Karpas-422 (cell line): Measurements from ENCODE around the gene TSHZ2. TPM values are rescaled to one million over a fixed set of nuclear protein-coding genes. Genes with fewer than 3 reads are reported as not detected.

ENCODE experiments used
- DNase-seq: peaks from one replicate; pipeline ENCODE4 v3.0.0-alpha.2; 2015
- H2AFZ ChIP-seq: fragments of 200-600 bp; sonication (generic); 2 replicates; pipeline ENCODE4 v1.6.1; 2014; ENCODE audit warnings: antibody characterized with exemption, low read length, mixed read lengths
- H3K27ac ChIP-seq: fragments of 200-600 bp; sonication (generic); 2 replicates; pipeline ENCODE4 v1.5.1; 2014; ENCODE audit warnings: mild to moderate bottlenecking, low read length, moderate library complexity
- H3K27me3 ChIP-seq: fragments of 200-600 bp; sonication (generic); 2 replicates; pipeline ENCODE4 v1.6.1; 2014; ENCODE audit warnings: low read length, mixed read lengths
- H3K36me3 ChIP-seq: fragments of 200-600 bp; sonication (generic); 2 replicates; pipeline ENCODE4 v1.6.1; 2014; ENCODE audit warnings: low read length, mixed read lengths; ENCODE audit not compliant: insufficient read depth
- H3K4me1 ChIP-seq: fragments of 200-600 bp; sonication (generic); 2 replicates; pipeline ENCODE4 v1.6.1; 2014; ENCODE audit warnings: mild to moderate bottlenecking, low read length, mixed read lengths
- H3K4me2 ChIP-seq: fragments of 200-600 bp; sonication (generic); 2 replicates; pipeline ENCODE4 v1.6.1; 2014; ENCODE audit warnings: low read length, low read depth, mild to moderate bottlenecking; ENCODE audit not compliant: poor library complexity, severe bottlenecking
- H3K4me3 ChIP-seq: fragments of 200-600 bp; sonication (generic); 2 replicates; pipeline ENCODE4 v1.5.1; 2014; ENCODE audit warnings: mild to moderate bottlenecking, antibody characterized with exemption, low read length, mixed read lengths
- H3K79me2 ChIP-seq: fragments of 200-600 bp; sonication (generic); 2 replicates; pipeline ENCODE4 v1.6.1; 2014; ENCODE audit warnings: mild to moderate bottlenecking, low read length, mixed read lengths
- H3K9ac ChIP-seq: fragments of 200-600 bp; sonication (generic); 2 replicates; pipeline ENCODE4 v1.6.0; 2014; ENCODE audit warnings: low read length
- H3K9me2 ChIP-seq: fragments of 200-600 bp; sonication (generic), shearing (Covaris generic); replicated peaks from 2 replicates; pipeline ENCODE4 v1.6.0; 2014; ENCODE audit warnings: mild to moderate bottlenecking, low read length, moderate library complexity; ENCODE audit not compliant: insufficient read depth
- H3K9me3 ChIP-seq: fragments of 300-700, 200-600 bp; sonication (generic); 2 replicates; pipeline ENCODE4 v1.6.1; 2014; ENCODE audit warnings: low read length, mixed read lengths
- H4K20me1 ChIP-seq: fragments of 200-600 bp; sonication (generic); 2 replicates; pipeline ENCODE4 v1.6.1; 2014; ENCODE audit warnings: mild to moderate bottlenecking, antibody characterized with exemption, low read length, low read depth; ENCODE audit not compliant: insufficient read depth
- total RNA-seq: library from RNA; depleted of rRNA; stranded (reverse); fragments of >200 nt; shearing (Covaris generic); gene quantifications from 2 replicates; pipeline ENCODE4 v1.2.3, GENCODE V29; 2014; ENCODE audit warnings: low replicate concordance

TSHZ2 gene
- total RNA-seq, 1 experiment from 2014 or later, result not detected

GRCh38 chr20:53215166-53215565 is 243.0 kb downstream of the TSHZ2 start:
- H3K4me1 ChIP-seq, result no peaks in the 10 kb centered on the region
- H3K4me3 ChIP-seq, result no peak overlapping the region
- H3K4me2 ChIP-seq, result no peak overlapping the region
- no peak overlapping the region for H3K27ac ChIP-seq
- no peaks in the 10 kb centered on the region for H3K9me2 ChIP-seq
- no peak overlapping the region for H3K9ac ChIP-seq
- H3K79me2 ChIP-seq, result no peaks in the 10 kb centered on the region
- H3K27me3 ChIP-seq, result no peaks in the 10 kb centered on the region
- H3K9me3 ChIP-seq, result no peaks in the 10 kb centered on the region
- no peaks in the 10 kb centered on the region for H3K36me3 ChIP-seq
- H2AFZ ChIP-seq, result no peak overlapping the region
- no peaks in the 10 kb centered on the region for H4K20me1 ChIP-seq
- DNase-seq, result no peak

- Histone ChIP-seq H4K20me1 (no peaks in the 10 kb centered on the region), H3K4me1 (no peaks in the 10 kb centered on the region), H3K9ac (no peak overlapping the region), H3K4me3 (no peak overlapping the region), H2AFZ (no peak overlapping the region), H3K36me3 (no peaks in the 10 kb centered on the region), H3K9me2 (no peaks in the 10 kb centered on the region), H3K27ac (no peak overlapping the region), H3K79me2 (no peaks in the 10 kb centered on the region), H3K9me3 (no peaks in the 10 kb centered on the region), H3K4me2 (no peak overlapping the region), H3K27me3 (no peaks in the 10 kb centered on the region)
- DNase-seq, result no peak
Observed at GRCh38 chr20:53216478-53216855, 244.3 kb downstream of the TSHZ2 start.

GRCh38 chr20:53216856-53217576 is 244.9 kb downstream of the TSHZ2 start:
- Histone ChIP-seq H3K9me2 (no peaks in the 10 kb centered on the region), H2AFZ (no peak overlapping the region), H3K4me3 (no peak overlapping the region), H3K9me3 (no peaks in the 10 kb centered on the region), H3K27ac (no peak overlapping the region), H4K20me1 (no peaks in the 10 kb centered on the region), H3K9ac (no peak overlapping the region), H3K4me1 (no peaks in the 10 kb centered on the region), H3K79me2 (no peaks in the 10 kb centered on the region), H3K4me2 (no peak overlapping the region), H3K27me3 (no peaks in the 10 kb centered on the region), H3K36me3 (no peaks in the 10 kb centered on the region)
- DNase-seq, result peak; percentile 74

GRCh38 chr20:53220482-53221307 is 248.5 kb downstream of the TSHZ2 start:
- Histone ChIP-seq H3K4me3 (no peak overlapping the region), H3K4me1 (no peaks in the 10 kb centered on the region), H3K9me2 (no peaks in the 10 kb centered on the region), H2AFZ (no peak overlapping the region), H3K36me3 (no peaks in the 10 kb centered on the region), H3K4me2 (no peak overlapping the region), H3K27me3 (no peaks in the 10 kb centered on the region), H3K9ac (no peak overlapping the region), H3K27ac (no peak overlapping the region), H4K20me1 (no peaks in the 10 kb centered on the region), H3K79me2 (no peaks in the 10 kb centered on the region), H3K9me3 (peaks cover 5% of the 10 kb centered on the region; the same call in 1 of the 2 replicates)
- no peak for DNase-seq

- Histone ChIP-seq H2AFZ (no peak overlapping the region), H3K4me2 (no peak overlapping the region), H4K20me1 (no peaks in the 10 kb centered on the region), H3K36me3 (no peaks in the 10 kb centered on the region), H3K9ac (no peak overlapping the region), H3K9me2 (no peaks in the 10 kb centered on the region), H3K4me1 (no peaks in the 10 kb centered on the region), H3K27ac (no peak overlapping the region), H3K79me2 (no peaks in the 10 kb centered on the region), H3K4me3 (no peak overlapping the region), H3K27me3 (no peaks in the 10 kb centered on the region), H3K9me3 (peaks cover 5% of the 10 kb centered on the region; the same call in 1 of the 2 replicates)
- DNase-seq, result no peak
Observed at GRCh38 chr20:53221731-53222130, 249.6 kb downstream of the TSHZ2 start.

- DNase-seq, result no peak
- H3K4me1 ChIP-seq, result no peaks in the 10 kb centered on the region
- H3K27me3 ChIP-seq, result no peaks in the 10 kb centered on the region
- H3K4me3 ChIP-seq, result no peak overlapping the region
- H3K9ac ChIP-seq, result no peak overlapping the region
- H3K9me2 ChIP-seq, result no peaks in the 10 kb centered on the region
- peaks cover 5% of the 10 kb centered on the region; the same call in 1 of the 2 replicates for H3K9me3 ChIP-seq
- H3K79me2 ChIP-seq, result no peaks in the 10 kb centered on the region
- H3K4me2 ChIP-seq, result no peak overlapping the region
- H3K36me3 ChIP-seq, result no peaks in the 10 kb centered on the region
- H3K27ac ChIP-seq, result no peak overlapping the region
- H2AFZ ChIP-seq, result no peak overlapping the region
- H4K20me1 ChIP-seq, result no peaks in the 10 kb centered on the region
Observed at GRCh38 chr20:53222416-53222815, 250.3 kb downstream of the TSHZ2 start.

GRCh38 chr20:53222932-53223331 is 250.8 kb downstream of the TSHZ2 start:
- Histone ChIP-seq H3K4me1 (no peaks in the 10 kb centered on the region), H3K4me2 (no peak overlapping the region), H3K27ac (no peak overlapping the region), H3K4me3 (no peak overlapping the region), H3K79me2 (no peaks in the 10 kb centered on the region), H3K9me3 (peaks cover 5% of the 10 kb centered on the region; the same call in 1 of the 2 replicates), H3K36me3 (no peaks in the 10 kb centered on the region), H3K27me3 (no peaks in the 10 kb centered on the region), H3K9ac (no peak overlapping the region), H2AFZ (no peak overlapping the region), H3K9me2 (no peaks in the 10 kb centered on the region), H4K20me1 (no peaks in the 10 kb centered on the region)
- no peak for DNase-seq

GRCh38 chr20:53223626-53224172 is 251.5 kb downstream of the TSHZ2 start:
- no peak overlapping the region for H3K9ac ChIP-seq
- H3K9me2 ChIP-seq, result no peaks in the 10 kb centered on the region
- peaks cover 5% of the 10 kb centered on the region; the same call in 1 of the 2 replicates for H3K9me3 ChIP-seq
- H3K27me3 ChIP-seq, result no peaks in the 10 kb centered on the region
- H3K4me2 ChIP-seq, result no peak overlapping the region
- no peaks in the 10 kb centered on the region for H4K20me1 ChIP-seq
- no peaks in the 10 kb centered on the region for H3K79me2 ChIP-seq
- no peak overlapping the region for H2AFZ ChIP-seq
- no peak overlapping the region for H3K27ac ChIP-seq
- DNase-seq, result no peak
- no peaks in the 10 kb centered on the region for H3K4me1 ChIP-seq
- H3K4me3 ChIP-seq, result no peak overlapping the region
- H3K36me3 ChIP-seq, result no peaks in the 10 kb centered on the region
